Hepatic stellate cell (primary cell): ENCODE measurements around the gene CNTN4.
"Not testable (repeated sequence)": the region's sequence is repeated elsewhere in the genome, so short reads cannot be mapped to it uniquely, and the experiment has no call there.

ENCODE experiments used
- DNase-seq: peaks from one replicate; pipeline ENCODE4 v3.0.0; 2011; ENCODE audit warnings: low spot score

CNTN4 gene

GRCh38 chr3:2098398-2099027 is at the start of gene CNTN4:
CNTN4 (plus strand) TSS chr3:2098866.
- no peak for DNase-seq

GRCh38 chr3:2061360-2061759 is 37.3 kb upstream of the CNTN4 start:
- no peak for DNase-seq

DNA sequence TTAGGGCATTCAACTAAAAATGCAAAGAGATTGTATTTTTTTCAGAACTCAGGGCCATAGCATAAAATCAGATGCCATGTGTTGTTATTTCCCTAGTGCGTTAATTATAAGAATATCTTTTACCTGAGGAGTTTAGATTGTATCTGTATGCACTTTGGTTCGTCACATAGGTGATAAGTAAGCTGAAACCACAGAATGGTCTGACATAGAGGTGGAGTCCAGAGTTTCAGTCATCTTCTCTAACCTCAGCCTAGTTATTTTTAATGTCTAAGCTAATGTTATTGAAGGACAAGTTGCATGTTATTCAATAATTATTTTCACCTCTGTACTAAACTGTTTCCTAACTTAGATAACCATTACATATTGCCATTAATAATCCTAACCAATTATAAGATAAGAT is 27.1 kb upstream of the CNTN4 start:
- no peak for DNase-seq

DNA sequence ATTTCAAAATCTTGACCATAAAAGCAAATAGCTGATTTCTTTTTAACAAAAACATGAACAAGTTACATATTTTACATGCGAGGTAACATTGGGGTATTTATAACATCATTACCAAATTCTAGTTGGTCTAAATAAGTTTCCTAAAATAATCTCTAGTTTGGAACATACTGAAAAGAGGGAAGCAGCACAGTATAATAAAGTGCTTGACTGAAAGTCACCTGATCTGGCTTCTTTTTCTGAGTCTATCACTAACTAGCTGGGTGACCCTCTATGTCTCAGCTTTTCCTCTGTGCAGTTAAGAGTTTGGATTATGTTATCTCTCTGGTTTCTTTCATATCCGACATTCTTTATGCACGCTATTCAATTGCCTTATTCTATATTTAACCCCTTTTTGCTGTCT is 19.8 kb upstream of the CNTN4 start:
- no peak for DNase-seq

DNA sequence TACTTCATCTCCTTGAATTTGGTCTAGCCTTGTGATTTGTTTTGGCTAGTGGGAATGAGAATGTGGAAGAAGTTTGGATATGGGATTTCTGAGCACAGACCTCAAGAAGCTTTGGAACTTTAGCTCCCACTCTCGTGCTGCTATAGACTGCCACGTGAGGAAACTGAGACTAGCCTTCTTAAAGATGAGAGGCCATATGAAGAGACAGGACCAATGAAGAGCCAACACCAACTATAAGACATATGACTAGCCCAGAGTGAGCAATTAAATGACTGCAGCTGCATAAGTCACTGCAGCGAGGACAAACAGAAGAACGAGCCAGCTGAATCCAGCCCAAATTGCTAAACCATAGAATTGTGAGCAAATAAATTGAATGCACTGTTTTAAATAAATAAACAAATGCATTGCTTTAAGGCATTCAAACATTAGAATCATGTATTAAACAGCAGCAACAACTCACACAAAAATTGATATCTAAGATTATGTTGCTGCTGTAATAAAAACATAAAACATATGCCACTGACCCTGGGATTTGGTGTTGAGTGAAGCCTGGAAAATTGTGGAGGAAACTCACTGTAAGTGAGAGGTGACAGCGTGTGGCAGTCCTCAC is 15.7 kb upstream of the CNTN4 start:
- no peak for DNase-seq

DNA sequence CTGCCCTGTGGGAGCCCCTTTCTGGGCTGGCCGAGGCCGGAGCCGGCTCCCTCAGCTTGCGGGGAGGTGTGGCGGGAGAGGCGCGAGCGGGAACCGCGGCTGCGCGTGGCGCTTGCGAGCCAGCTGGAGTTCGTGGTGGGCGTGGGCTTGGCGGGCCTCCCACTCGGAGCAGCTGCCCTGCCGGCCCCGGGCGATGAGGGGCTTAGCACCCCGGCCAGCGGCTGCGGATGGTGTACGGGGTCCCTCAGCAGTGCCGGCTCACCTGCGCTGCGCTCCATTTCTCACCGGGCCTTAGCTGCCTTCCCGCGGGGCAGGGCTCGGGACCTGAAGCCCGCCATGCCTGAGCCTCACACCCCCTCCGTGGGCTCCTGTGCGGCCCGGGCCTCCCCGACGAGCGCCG is 15.1 kb upstream of the CNTN4 start:
- DNase-seq = not testable (repeated sequence)

- DNase-seq = no peak
Observed at GRCh38 chr3:2090095-2090911, 8.4 kb upstream of the CNTN4 start.

- no peak for DNase-seq
Observed at GRCh38 chr3:2092758-2093157, 5.9 kb upstream of the CNTN4 start.

DNA sequence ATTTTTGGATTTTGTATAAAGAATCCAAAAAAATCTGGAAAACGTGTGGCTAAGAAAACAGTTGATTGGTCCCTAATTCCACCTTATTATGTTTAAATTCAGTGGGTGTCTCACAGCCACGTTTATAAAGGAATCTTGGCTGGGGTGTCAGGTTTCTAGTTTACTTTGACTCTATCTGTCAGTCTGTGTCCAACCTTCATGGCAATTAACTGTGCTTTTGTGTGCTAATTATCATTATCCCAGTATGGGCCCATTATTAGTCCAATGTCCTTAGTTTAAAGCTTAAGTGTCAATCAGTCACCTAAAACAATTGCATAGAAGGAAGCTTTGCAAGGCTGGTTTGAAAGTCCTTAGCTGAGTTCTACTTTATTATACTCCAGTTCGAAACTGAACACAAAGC is 3.7 kb upstream of the CNTN4 start:
- DNase-seq = no peak

GRCh38 chr3:2096216-2096615 is 2.5 kb upstream of the CNTN4 start:
- DNase-seq = no peak

DNA sequence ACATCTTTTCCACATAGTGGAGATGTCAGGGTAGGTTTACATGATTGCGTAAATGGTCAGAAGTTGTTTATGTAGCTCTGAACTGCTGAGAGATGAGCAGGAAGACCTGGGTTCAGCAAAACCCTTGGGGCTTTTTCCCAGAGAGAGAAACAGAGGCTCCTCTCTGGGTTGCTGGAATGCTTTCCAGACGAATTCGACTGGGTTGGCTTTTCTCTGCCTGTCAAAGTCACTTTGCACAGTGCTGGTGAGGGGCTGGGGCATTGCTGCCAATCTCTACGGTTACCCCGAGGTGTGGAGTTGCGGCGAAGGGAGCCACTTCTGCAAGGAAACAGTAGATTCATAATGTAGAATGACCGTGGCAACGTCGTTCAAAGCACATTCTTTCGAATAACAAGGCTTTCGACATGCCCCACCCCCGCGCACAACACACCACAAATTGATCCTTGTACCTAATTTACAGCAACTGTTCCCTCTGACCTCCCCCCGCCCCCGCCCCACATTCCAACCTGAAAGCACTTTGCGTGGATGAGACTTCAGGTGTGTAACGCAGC is 950 bp upstream of the CNTN4 start:
- DNase-seq = no peak

GRCh38 chr3:2099028-2099671 is 484 bp downstream of the CNTN4 start:
- no peak for DNase-seq

GRCh38 chr3:2099779-2100191 is 1.1 kb downstream of the CNTN4 start:
- no peak for DNase-seq

GRCh38 chr3:2106438-2106837 is 7.8 kb downstream of the CNTN4 start:
- DNase-seq = no peak

- DNase-seq = no peak
Observed at GRCh38 chr3:2110597-2111117, 12.0 kb downstream of the CNTN4 start.

DNA sequence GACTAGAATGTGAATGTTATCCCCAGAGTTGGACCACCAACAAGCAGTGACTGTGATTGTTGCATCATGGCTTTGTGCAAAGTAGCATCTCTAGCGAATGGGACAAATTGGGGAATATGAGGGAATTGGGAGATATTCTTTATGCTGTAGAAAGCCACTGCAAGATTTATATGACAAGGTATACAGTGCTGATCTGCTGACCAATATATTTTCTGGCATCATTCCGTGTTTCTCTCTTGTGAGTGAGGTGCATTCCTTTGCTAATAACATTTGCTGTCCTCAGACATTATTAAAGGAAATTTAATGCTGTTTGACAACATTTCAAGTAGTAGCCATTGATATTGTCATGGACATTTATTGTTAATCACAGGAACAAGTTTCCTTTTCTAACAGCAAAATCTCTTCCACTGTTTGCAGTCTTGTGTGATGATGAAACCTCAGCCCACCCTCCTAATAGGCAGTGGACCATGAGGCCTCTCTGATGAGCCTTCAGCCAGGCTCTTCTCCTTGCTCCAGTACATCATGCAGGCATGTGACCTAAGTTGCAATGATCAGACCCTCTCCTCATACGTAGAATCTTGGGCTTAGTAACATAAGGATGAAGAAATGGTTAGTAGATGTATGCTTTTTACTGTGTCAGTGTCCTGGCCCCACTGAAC is 16.1 kb downstream of the CNTN4 start:
- DNase-seq = no peak

- no peak for DNase-seq
Observed at GRCh38 chr3:2130726-2131125, 32.1 kb downstream of the CNTN4 start.

GRCh38 chr3:2133146-2133545 is 34.5 kb downstream of the CNTN4 start:
- no peak for DNase-seq

DNA sequence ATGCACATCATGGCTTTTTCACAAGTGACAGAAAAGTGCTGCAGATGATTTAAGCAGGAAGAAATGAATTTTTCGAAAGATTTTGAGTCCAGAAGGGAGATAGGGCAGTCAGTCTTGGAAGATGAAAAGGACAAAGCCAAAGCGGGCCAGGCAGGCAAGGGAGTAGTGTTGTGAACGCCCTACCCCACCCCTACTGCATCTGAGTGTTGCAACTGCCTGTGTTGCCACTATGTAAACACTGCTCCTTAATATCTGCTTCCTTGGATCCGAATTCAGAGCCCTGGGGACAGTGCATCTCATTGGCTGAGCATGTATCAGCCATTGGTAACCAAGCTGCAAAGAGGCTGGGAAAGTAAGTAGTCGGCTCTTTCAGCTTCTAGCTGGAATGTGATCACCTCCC is 39.0 kb downstream of the CNTN4 start:
- DNase-seq = no peak

DNA sequence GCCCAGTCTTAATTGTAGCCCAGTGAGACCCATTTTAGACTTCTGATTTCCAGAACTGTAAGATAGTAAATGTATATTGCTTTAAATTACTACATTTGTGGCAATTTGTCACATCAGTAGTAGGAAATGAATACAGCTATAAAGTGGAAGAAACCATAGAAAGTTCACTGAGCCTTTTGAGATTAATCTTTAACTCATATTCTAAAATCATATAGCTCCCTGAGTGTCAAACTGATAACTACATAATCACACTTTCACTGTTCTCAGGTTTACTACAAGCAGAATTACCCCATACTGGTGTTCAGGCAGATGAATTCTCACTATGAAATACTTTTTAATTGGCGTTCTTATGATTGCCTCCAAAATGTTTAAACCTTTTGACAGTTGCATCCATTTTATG is 42.8 kb downstream of the CNTN4 start:
- no peak for DNase-seq

DNA sequence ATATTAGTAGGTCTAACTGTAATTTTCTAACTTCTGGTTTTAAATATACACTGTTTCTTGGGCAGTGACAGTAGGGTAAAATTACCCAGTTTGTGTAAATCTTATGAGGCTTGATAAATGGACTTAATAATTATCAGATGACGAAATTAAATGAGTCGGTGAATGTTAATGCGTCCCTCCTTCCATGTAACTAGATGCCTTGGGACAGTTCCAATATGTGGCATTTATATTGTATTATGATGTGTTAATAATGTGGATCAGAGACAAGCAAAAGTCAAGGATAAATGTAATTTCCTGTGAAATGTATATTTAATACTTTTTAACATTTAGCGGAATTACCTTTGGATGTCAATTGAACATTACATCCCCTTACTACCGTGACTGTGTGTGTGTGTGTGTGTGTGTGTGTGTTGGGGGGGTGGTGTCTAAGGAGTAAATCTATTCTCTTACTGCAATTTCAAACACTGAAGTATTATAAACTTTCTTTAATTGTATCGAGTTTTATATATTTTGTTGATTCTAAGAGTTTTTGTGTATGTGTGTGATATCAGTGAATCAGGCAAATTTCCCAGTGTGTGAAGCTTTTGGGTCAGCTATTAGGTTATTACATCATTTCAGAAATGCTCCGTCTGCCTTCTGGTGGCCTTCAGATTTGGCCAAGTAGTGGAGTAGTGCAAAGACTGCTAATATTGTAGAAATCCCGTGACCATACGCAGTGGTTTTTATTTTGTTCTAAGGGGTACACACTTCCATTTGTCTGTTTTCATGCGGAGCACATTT is 50.1 kb downstream of the CNTN4 start:
- no peak for DNase-seq
